Loucy (cell line): ENCODE data around the gene SPRED2.

ENCODE experiments used
- H2AFZ ChIP-seq: fragments of 200-600 bp; sonication (generic); 2 replicates; pipeline ENCODE4 v1.6.0; 2016; ENCODE audit warnings: antibody characterized with exemption, mild to moderate bottlenecking, low read length, moderate library complexity
- H3F3A ChIP-seq: fragments of 200-600 bp; 2 replicates; pipeline ENCODE4 v1.6.0; 2016; ENCODE audit warnings: antibody characterized with exemption, low read depth, mild to moderate bottlenecking
- H3K27me3 ChIP-seq: fragments of 200-600 bp; sonication (generic); 2 replicates; pipeline ENCODE4 v1.6.1; 2014; ENCODE audit warnings: low read length, mild to moderate bottlenecking; ENCODE audit not compliant: insufficient read depth, poor library complexity, severe bottlenecking
- H3K36me3 ChIP-seq: fragments of 200-600 bp; sonication (generic); 2 replicates; pipeline ENCODE4 v1.6.1; 2016; ENCODE audit warnings: low read length; ENCODE audit not compliant: insufficient read depth
- H3K4me1 ChIP-seq: fragments of 200-600 bp; sonication (generic); 2 replicates; pipeline ENCODE4 v1.5.1; 2014; ENCODE audit warnings: low read length, mild to moderate bottlenecking; ENCODE audit not compliant: insufficient read depth, poor library complexity, severe bottlenecking
- H3K4me2 ChIP-seq: fragments of 200-600 bp; sonication (generic); 2 replicates; pipeline ENCODE4 v1.6.0; 2014; ENCODE audit warnings: antibody characterized with exemption, low read length, low read depth, mild to moderate bottlenecking; ENCODE audit not compliant: poor library complexity, severe bottlenecking
- H3K4me3 ChIP-seq: fragments of 200-600 bp; sonication (generic); 2 replicates; pipeline ENCODE4 v1.5.1; 2014; ENCODE audit warnings: low read length, mild to moderate bottlenecking, mixed read lengths; ENCODE audit not compliant: poor library complexity, severe bottlenecking
- H3K79me2 ChIP-seq: fragments of 200-600 bp; sonication (generic); 2 replicates; pipeline ENCODE4 v1.6.1; 2014; ENCODE audit warnings: low read length; ENCODE audit not compliant: insufficient read depth
- H3K9ac ChIP-seq: fragments of 200-600 bp; sonication (generic); 2 replicates; pipeline ENCODE4 v1.6.0; 2014; ENCODE audit warnings: mild to moderate bottlenecking, low read depth, low read length, moderate library complexity; ENCODE audit not compliant: poor library complexity, severe bottlenecking
- H3K9me2 ChIP-seq: fragments of 200-600 bp; sonication (generic); replicated peaks from 2 replicates; pipeline ENCODE4 v1.6.1; 2016; ENCODE audit warnings: low read depth, low read length, mixed read lengths
- H3K9me3 ChIP-seq: fragments of 200-600 bp; sonication (generic); 2 replicates; pipeline ENCODE4 v1.6.1; 2014; ENCODE audit warnings: mild to moderate bottlenecking, antibody characterized with exemption, low read length, low read depth; ENCODE audit not compliant: insufficient read depth
- H4K20me1 ChIP-seq: fragments of 200-600 bp; sonication (generic); 2 replicates; pipeline ENCODE4 v1.6.0; 2014; ENCODE audit warnings: antibody characterized with exemption, low read length, mild to moderate bottlenecking; ENCODE audit not compliant: insufficient read depth, poor library complexity, severe bottlenecking
- EZH2phosphoT487 ChIP-seq: fragments of 200-600 bp; IDR thresholded peaks from 2 replicates; pipeline ENCODE4 v1.6.1; 2018; ENCODE audit warnings: antibody characterized with exemption, mild to moderate bottlenecking, moderate library complexity, borderline replicate concordance
- TF ChIP-seq, protein P1 (sequence below): fragments of 200-600 bp; sonication (generic); conservative IDR thresholded peaks from 2 replicates; pipeline ENCODE4 v1.5.1; 2014; ENCODE audit warnings: mild to moderate bottlenecking, antibody characterized with exemption, low read length

The SPRED2 gene

DNA sequence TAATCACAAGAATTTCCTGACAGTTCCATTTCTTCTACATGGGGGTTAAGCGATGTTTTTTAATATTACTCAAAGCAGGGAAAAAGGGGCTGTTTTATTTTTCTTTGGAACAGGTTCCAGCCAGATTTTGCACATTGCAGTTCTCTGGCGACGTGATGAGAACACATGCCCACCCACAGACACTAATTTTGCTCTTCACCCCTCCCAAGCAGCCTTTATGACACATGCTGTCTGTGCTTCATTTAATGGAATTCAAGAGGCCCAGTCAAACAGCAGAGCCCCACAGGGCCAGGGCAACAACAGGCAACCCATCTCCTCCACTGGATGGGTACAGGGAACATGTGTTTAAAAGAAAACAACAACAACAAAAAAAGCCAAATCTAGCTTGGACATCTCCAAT, 70.8 kb downstream of the SPRED2 start:
- peak overlapping the region; percentile 34 for H3K4me2 ChIP-seq
- no peak overlapping the region for H3K9ac ChIP-seq
- TF ChIP-seq, protein P1, sequence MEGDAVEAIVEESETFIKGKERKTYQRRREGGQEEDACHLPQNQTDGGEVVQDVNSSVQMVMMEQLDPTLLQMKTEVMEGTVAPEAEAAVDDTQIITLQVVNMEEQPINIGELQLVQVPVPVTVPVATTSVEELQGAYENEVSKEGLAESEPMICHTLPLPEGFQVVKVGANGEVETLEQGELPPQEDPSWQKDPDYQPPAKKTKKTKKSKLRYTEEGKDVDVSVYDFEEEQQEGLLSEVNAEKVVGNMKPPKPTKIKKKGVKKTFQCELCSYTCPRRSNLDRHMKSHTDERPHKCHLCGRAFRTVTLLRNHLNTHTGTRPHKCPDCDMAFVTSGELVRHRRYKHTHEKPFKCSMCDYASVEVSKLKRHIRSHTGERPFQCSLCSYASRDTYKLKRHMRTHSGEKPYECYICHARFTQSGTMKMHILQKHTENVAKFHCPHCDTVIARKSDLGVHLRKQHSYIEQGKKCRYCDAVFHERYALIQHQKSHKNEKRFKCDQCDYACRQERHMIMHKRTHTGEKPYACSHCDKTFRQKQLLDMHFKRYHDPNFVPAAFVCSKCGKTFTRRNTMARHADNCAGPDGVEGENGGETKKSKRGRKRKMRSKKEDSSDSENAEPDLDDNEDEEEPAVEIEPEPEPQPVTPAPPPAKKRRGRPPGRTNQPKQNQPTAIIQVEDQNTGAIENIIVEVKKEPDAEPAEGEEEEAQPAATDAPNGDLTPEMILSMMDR, result no peak
- no peak for TF ChIP-seq EZH2phosphoT487
- H3K9me2 ChIP-seq, result no peaks in the 10 kb centered on the region
- no peak overlapping the region for H2AFZ ChIP-seq
- H3K27me3 ChIP-seq, result no peaks in the 10 kb centered on the region
- no peaks in the 10 kb centered on the region for H3K9me3 ChIP-seq
- no peaks in the 10 kb centered on the region for H3K36me3 ChIP-seq
- H3K4me3 ChIP-seq, result no peak overlapping the region
- H3F3A ChIP-seq, result no peaks in the 10 kb centered on the region; the same call in 1 of the 2 replicates
- peaks cover 5% of the 10 kb centered on the region for H4K20me1 ChIP-seq
- H3K79me2 ChIP-seq, result peaks cover 43% of the 10 kb centered on the region
- peaks cover 67% of the 10 kb centered on the region for H3K4me1 ChIP-seq

DNA sequence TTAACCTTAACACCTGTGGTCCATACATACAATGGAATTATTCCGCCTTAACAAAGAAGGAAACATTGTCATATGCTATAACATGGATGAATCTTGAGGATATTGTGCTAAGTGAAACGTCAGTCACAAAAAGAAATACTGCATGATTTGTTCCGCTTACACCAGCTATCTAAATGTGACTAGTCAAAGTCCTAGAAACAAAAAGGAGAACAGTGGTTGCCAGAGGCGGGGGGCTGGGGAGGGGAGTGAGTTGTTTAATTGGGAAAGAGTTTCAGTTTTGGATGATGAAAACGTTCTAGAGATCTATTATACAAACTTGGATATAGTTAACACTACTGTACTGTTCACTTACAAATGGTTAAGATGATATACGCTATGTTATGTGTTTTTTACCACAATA, 72.0 kb downstream of the SPRED2 start:
- Histone ChIP-seq H3K36me3 (no peaks in the 10 kb centered on the region), H3K4me2 (no peak overlapping the region), H3K4me1 (peaks cover 64% of the 10 kb centered on the region), H3F3A (no peaks in the 10 kb centered on the region), H4K20me1 (peaks cover 5% of the 10 kb centered on the region), H2AFZ (no peak overlapping the region), H3K9me2 (no peaks in the 10 kb centered on the region), H3K9ac (no peak overlapping the region), H3K79me2 (peaks cover 36% of the 10 kb centered on the region), H3K9me3 (no peaks in the 10 kb centered on the region), H3K27me3 (no peaks in the 10 kb centered on the region), H3K4me3 (no peak overlapping the region)
- TF ChIP-seq, protein P1, result no peak
- TF ChIP-seq EZH2phosphoT487, result no peak

DNA sequence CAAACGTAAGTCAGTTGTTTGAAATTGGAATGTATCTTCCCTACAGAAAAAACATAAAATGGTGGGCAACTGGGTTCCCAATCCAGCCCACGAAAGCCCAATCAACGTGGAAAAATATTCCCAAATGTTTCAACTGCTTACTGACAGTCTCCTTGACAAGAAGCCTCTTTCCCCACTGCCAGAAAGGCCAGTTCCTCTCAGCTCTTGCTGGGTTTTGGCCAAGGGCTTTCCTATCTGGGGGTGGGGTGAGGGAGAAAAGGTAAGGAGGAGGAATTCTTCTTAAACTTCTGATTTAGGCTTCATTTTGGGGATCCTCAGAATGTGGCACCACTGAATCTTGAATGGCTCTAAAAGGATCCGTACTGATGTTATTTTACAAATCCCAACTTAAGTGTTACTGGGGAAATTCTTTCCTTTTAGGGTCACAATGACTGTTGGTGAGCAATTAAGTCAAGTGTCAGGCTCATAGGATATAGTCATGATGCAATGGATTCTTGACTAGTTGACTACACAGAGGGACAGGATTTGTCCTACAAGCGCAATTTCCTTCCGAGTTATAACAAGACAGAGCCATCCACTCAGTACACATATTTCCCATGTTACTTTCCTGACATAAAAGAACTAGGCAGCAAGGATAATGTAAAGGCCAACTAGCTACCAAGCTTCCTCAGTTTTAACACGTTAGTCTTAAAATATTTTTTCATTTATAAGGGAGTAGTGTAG, 73.6 kb downstream of the SPRED2 start:
- Histone ChIP-seq H3K79me2 (peaks cover 40% of the 10 kb centered on the region), H3K36me3 (no peaks in the 10 kb centered on the region), H3F3A (no peaks in the 10 kb centered on the region), H3K4me3 (no peak overlapping the region), H3K9ac (no peak overlapping the region), H3K9me3 (no peaks in the 10 kb centered on the region), H3K9me2 (no peaks in the 10 kb centered on the region), H2AFZ (no peak overlapping the region), H3K4me1 (peaks cover 68% of the 10 kb centered on the region), H3K27me3 (no peaks in the 10 kb centered on the region), H4K20me1 (peaks cover 5% of the 10 kb centered on the region), H3K4me2 (peak overlapping the region; percentile 15)
- no peak for TF ChIP-seq EZH2phosphoT487
- TF ChIP-seq, protein P1, result no peak
